HS-27A (cell line): ENCODE results near the gene MOCOS.

Source experiments
- DNase-seq: peaks from one replicate; pipeline ENCODE4 v3.0.0-alpha.2; 2012; ENCODE audit warnings: low read depth, missing footprints

The MOCOS gene

GRCh38 chr18:36179562-36180355 is 7.5 kb upstream of the MOCOS start:
- no peak for DNase-seq

- no peak for DNase-seq
Measured at GRCh38 chr18:36181441-36181840, 5.9 kb upstream of the MOCOS start.

GRCh38 chr18:36181898-36182506 is 5.3 kb upstream of the MOCOS start:
- no peak for DNase-seq

GRCh38 chr18:36183033-36183432 is 4.3 kb upstream of the MOCOS start:
- DNase-seq: no peak

DNA sequence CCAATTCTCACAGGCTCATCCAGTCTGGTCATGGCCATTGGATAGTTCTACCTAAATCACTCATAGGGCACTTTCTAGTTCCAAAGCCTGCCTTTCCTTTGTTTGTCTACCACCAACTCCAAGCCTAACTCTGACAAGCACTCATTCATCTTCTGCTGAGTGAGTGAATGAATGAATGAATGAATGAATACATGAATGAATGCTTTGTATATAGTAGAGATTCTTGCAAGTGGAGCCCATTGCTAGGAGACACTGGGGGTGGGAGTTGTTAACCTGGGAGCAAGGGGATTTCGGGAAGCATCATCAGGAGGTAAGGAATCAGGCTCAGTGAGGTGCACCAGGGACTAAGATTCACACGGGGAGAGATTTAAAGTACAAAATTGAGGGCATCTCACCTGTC is 3.3 kb upstream of the MOCOS start:
- no peak for DNase-seq

DNA sequence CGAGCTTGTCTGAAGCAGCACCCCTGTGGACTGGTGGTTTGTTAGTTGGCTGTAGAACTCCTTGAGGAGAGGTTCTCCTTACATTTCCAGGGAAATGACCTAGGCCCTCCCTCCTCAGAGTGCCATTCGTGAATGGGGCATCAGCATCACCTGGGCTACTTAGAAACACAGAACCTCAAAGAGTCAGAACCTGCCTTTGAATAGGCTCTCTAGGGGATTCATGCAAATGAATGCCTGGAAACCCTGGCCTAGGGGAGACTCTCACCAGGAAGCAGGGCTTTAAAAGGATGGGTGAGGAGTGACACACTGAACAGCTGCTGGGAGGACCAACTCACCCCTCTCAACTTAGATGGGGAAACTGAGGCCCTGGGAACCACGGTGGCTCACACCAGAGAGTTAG is 2.1 kb upstream of the MOCOS start:
- DNase-seq: no peak

GRCh38 chr18:36185901-36186460 is 1.3 kb upstream of the MOCOS start:
- DNase-seq: no peak

GRCh38 chr18:36186461-36187192 is 670 bp upstream of the MOCOS start:
- no peak for DNase-seq

- DNase-seq: no peak
Measured at GRCh38 chr18:36187826-36188721, 777 bp downstream of the MOCOS start.

DNA sequence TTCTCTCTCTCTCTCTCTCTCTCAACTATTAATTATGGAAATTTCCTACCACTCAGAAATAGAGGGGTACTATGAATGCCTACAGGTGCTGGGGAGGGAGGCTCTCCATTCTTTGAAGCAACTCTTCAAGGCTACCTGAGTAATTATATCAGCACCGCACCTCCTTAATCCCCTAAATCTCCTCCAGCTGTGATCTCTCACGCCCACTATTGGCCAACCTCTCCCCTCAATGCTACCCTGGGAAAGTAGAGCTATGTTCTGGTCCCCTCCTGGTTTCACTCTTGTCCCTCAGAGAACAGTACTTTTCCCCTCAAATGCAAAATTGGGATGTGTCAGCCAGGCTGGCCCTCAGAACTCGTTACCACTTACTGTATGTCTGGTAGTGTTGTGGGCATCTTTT is 1.6 kb downstream of the MOCOS start:
- DNase-seq: no peak

DNA sequence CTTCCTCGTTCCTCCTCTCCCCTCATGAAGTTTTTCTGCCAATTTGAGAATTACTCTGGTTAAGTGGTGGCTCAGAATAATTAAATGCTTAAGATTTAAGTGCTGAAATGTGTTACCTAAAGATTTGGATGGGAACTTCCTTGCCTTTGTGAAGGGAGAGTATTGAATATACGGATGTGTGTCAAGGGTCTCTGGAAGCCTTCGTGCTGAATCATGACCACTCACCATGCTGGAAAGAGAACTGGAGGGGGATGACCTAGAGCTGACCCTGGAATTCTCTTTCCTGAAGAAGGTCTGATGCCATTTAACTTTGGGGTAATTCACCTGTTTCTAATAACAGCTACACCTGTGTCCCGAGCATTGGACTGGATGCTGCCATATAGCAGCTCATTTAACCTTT is 2.2 kb downstream of the MOCOS start:
- DNase-seq: no peak

GRCh38 chr18:36191286-36191685 is 4.0 kb downstream of the MOCOS start:
- DNase-seq: no peak

DNA sequence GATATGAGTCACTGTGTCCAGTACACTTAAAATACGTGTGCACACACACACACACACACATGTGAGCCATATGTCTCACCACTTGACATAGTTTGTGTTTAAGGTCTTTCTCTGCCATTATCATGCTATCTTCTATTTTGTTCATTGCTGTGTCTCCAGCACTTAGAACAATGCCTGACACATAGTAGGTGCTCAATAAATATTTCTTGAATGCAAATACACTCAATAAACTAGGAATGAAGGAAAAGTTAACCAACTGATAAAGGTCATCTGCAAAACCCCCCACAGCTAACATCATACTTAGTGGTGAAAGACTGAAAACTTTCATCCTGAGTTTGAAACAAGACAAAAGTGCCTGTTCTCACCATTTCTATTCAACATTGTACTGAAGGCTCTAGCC is 4.4 kb downstream of the MOCOS start:
- DNase-seq: no peak

DNA sequence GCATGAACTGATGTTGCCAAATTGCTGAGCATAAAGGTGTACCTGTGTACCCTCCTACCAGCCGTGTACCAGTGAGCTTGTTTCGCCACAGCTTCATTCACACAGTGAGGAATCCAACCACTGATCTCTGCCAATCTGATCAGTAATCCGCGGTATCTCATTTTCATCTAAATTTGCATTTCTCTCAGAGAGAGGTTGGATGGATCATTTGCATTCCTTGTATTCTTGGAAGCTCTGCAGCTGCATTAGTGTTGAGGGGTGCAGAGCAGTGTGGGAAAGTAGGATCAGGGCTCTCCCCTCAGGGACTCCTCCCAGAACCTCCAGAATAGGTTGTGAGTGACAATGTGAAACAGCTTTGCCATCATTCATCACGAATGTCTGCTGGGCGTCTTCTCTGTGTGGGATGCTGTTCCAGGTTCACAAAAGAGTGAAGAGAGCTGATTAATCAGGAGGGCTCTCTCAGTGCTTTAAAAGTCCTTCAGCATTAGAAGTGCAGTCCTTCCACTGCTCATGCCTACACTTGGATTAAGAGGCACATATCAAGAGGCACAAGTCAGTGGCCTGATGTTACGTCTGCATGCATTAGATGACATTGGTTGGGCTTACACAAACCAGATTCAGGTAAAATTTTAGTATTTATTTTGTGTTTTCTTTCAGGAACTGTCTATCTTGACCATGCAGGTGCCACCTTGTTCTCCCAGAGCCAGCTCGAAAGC is 7.5 kb downstream of the MOCOS start:
- no peak for DNase-seq

DNA sequence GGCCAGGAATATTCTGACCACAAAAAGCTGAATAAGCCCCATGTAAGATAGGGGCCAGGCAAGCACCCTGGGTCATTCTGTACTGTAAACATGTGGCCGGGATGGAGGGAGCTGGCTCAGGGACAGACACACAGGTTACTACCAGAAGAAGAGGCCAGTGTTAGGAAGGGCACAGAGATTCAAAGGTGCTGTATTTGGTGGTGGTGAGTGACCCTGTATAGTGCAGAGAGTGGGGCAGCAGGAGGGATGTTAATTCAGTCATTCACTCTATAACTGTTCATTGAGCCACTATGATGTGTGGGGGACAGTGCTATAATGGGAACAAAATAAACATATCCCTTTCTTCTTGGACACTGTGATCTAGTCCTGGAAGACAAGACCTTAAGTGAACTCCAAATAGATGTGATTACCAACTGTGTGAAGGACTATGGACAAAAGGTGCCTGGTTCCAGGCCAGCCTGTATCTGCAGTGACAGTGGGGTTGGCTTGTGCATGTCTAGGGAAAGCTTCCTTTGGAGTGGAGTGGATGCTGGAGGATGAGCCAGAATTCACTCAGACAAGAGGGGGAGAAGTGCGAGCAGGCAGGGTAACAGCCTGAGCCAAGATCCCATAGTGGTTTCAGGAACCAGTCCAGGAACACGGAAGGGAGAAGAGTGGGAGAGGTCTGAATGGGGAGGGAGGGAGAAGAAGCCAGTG is 8.3 kb downstream of the MOCOS start:
- no peak for DNase-seq

DNA sequence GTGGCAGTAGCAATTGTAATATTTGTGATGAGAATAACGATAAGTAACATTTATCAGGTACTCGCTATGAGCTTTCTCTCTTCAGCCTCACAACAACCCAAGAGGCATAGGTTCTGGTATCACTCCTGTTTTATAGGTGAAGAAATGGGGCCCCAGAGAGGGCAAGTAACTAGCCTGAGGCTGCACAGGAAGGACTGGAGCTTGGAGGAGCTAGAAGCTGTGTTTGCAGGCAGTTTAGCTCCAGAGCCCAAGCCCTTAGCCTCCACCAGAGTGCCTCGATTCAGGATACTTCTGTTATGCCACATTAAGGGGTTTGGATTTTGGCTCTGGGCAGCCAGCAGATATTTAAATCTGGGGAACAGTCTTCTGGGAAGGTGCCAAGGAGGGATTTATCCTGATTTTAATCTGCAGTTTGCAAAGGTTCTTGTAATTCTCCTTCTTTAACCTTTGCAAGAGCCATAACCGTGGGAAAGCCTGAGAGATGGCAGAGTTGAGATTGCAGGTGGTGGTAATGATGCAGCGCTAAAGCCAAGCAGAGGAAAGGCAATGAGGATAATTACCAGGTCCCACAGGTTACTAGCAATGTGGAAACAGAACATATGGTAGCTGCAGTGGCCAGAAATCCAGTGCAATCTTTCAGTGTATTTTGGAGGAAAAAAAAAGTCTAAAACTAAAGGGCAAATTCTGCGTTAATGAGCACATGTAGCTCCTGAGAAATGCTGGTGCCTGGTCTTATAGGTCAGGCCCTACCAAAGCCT is 9.1 kb downstream of the MOCOS start:
- DNase-seq: no peak

- no peak for DNase-seq
Measured at GRCh38 chr18:36197511-36198166, 10.3 kb downstream of the MOCOS start.

DNA sequence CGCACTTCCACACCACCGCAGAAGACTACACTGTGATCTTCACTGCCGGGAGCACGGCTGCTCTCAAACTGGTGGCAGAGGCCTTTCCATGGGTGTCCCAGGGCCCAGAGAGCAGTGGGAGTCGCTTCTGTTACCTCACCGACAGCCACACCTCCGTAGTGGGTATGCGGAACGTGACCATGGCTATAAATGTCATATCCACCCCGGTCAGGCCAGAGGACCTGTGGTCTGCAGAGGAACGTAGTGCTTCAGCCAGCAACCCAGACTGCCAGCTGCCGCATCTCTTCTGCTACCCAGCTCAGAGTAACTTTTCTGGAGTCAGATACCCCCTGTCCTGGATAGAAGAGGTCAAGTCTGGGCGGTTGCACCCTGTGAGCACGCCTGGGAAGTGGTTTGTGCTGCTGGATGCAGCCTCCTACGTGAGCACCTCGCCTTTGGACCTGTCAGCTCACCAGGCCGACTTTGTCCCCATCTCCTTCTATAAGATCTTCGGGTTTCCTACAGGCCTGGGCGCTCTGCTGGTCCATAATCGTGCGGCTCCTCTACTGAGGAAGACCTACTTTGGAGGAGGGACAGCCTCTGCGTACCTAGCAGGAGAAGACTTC is 12.5 kb downstream of the MOCOS start:
- no peak for DNase-seq

DNA sequence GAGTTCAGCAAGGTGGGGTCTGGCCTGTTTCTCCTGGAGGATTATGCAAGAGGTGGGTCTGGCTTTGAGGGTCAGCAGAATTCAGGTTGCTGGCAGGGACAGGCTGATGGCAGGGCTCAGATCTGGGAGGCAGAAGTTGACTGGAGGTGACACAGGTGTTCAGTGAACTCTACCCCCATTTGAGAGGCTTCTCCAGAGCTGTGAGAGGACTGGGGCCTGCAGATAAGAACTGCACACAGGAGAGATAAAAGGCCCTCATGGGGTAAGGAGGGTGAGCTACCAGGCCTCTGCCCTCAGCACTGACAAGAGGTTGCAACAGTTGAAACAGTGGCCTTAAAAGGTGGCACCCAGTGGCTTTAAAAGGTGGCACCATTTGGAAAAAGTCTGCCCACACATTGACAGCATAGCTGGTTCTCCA is 13.1 kb downstream of the MOCOS start:
- DNase-seq: no peak
